ENCODE results near the gene IL12RB2.

- no peak for TF ChIP-seq EZH2phosphoT487 (IDR thresholded peaks at IDR 0.05; ENCODE audit: borderline replicate concordance)
- TF ChIP-seq CTCF (IDR thresholded peaks at IDR 0.05 in 2 of 3, conservative IDR thresholded peaks at IDR 0.05 in 1 of 3; ENCODE audit: borderline replicate concordance in 1 of 3, insufficient read depth in 1 of 3, low read depth in 2 of 3, low read length in 2 of 3) = no peak
- TF ChIP-seq REST (IDR thresholded peaks at IDR 0.05; ENCODE audit: low read depth) = no peak
- TF ChIP-seq SIN3A (IDR thresholded peaks at IDR 0.05; ENCODE audit: low read depth) = no peak
- no peak for TF ChIP-seq EZH2 (IDR thresholded peaks at IDR 0.05)
- no peak for TF ChIP-seq SRF (IDR thresholded peaks at IDR 0.05; ENCODE audit: low read depth)
- no peak for TF ChIP-seq POLR2AphosphoS5 (IDR thresholded peaks at IDR 0.05; ENCODE audit: low read depth, low read length)
- TF ChIP-seq ZNF274 (IDR thresholded peaks at IDR 0.05; ENCODE audit: low read depth, low read length) = no peak
Observed at GRCh38 chr1:67355745-67356424, 48.2 kb downstream of the IL12RB2 start.
